ENCODE measurements around the gene ID3. TPM values are rescaled to one million over a fixed set of nuclear protein-coding genes. Genes with fewer than 3 reads are reported as not detected.
A peak's percentile ranks its signal among the peaks of the same experiment; 100 is the strongest.

The ID3 gene
- total RNA-seq, 1 donor from 2014 or later: 495 TPM

- no peak for TF ChIP-seq CTCF (conservative IDR thresholded peaks at IDR 0.05)
- Mint-ChIP-seq H3K27me3 (no peaks in the 10 kb centered on the region), H3K27ac (peak overlapping the region; percentile 65)
Observed at GRCh38 chr1:23530087-23530746, 29.1 kb downstream of the ID3 start.

GRCh38 chr1:23529146-23530086 lies 29.9 kb downstream of the ID3 start:
- H3K27ac Mint-ChIP-seq: peak overlapping the region; percentile 65
- peaks cover 36% of the 10 kb centered on the region for H3K4me1 Mint-ChIP-seq (ENCODE audit: unreplicated experiment)
- DNase-seq (ENCODE audit: extremely low spot score, unreplicated experiment): no peak
- peak overlapping the region; percentile 82 for H3K4me3 Mint-ChIP-seq
- no peaks in the 10 kb centered on the region for H3K9me3 Mint-ChIP-seq
- no peak for TF ChIP-seq CTCF (conservative IDR thresholded peaks at IDR 0.05)
- H3K36me3 Mint-ChIP-seq: no peaks in the 10 kb centered on the region
- no peaks in the 10 kb centered on the region for H3K27me3 Mint-ChIP-seq

More at GRCh38 chr1:23530087-23530746, 29.1 kb downstream of the ID3 start:
- peak overlapping the region; percentile 82 for H3K4me3 Mint-ChIP-seq
- no peak for DNase-seq (ENCODE audit: extremely low spot score, unreplicated experiment)
- no peaks in the 10 kb centered on the region for H3K36me3 Mint-ChIP-seq
- no peaks in the 10 kb centered on the region for H3K9me3 Mint-ChIP-seq
- H3K4me1 Mint-ChIP-seq (ENCODE audit: unreplicated experiment): peaks cover 36% of the 10 kb centered on the region

GRCh38 chr1:23528250-23528978 lies 30.9 kb downstream of the ID3 start:
- Mint-ChIP-seq H3K27ac (peak overlapping the region; percentile 65), H3K4me3 (peak overlapping the region; percentile 82), H3K27me3 (no peaks in the 10 kb centered on the region), H3K4me1 (ENCODE audit: unreplicated experiment) (peaks cover 36% of the 10 kb centered on the region), H3K9me3 (no peaks in the 10 kb centered on the region), H3K36me3 (no peaks in the 10 kb centered on the region)
- no peak for TF ChIP-seq CTCF (conservative IDR thresholded peaks at IDR 0.05)
- no peak for DNase-seq (ENCODE audit: extremely low spot score, unreplicated experiment)

GRCh38 chr1:23527900-23528249 lies 31.4 kb downstream of the ID3 start:
- no peak overlapping the region for H3K4me3 Mint-ChIP-seq
- no peaks in the 10 kb centered on the region for H3K27me3 Mint-ChIP-seq
- H3K4me1 Mint-ChIP-seq (ENCODE audit: unreplicated experiment): peaks cover 36% of the 10 kb centered on the region
- no peak for DNase-seq (ENCODE audit: extremely low spot score, unreplicated experiment)
- H3K36me3 Mint-ChIP-seq: no peaks in the 10 kb centered on the region
- TF ChIP-seq CTCF (conservative IDR thresholded peaks at IDR 0.05): no peak
- H3K9me3 Mint-ChIP-seq: no peaks in the 10 kb centered on the region
- peak overlapping the region; percentile 65 for H3K27ac Mint-ChIP-seq

GRCh38 chr1:23527366-23527765 lies 31.9 kb downstream of the ID3 start:
- H3K27me3 Mint-ChIP-seq: no peaks in the 10 kb centered on the region
- no peak overlapping the region for H3K4me3 Mint-ChIP-seq
- H3K36me3 Mint-ChIP-seq: no peaks in the 10 kb centered on the region
- no peak for DNase-seq (ENCODE audit: extremely low spot score, unreplicated experiment)
- no peak overlapping the region for H3K27ac Mint-ChIP-seq
- TF ChIP-seq CTCF (conservative IDR thresholded peaks at IDR 0.05): no peak
- H3K9me3 Mint-ChIP-seq: no peaks in the 10 kb centered on the region
- H3K4me1 Mint-ChIP-seq (ENCODE audit: unreplicated experiment): peaks cover 36% of the 10 kb centered on the region
